Mammary microvascular endothelial cell (primary cell): Measurements from ENCODE around the gene PCYT2. TPM values are rescaled to one million over a fixed set of nuclear protein-coding genes. Genes with fewer than 3 reads are reported as not detected.

ENCODE experiments used
- total RNA-seq: library from RNA; depleted of rRNA; stranded (reverse); fragments of >200 nt; gene quantifications from 2 replicates; pipeline ENCODE4 v1.2.3, GENCODE V29; 2015

PCYT2 gene
- 51.8 and 57.0 TPM in 2 replicates for total RNA-seq

DNA sequence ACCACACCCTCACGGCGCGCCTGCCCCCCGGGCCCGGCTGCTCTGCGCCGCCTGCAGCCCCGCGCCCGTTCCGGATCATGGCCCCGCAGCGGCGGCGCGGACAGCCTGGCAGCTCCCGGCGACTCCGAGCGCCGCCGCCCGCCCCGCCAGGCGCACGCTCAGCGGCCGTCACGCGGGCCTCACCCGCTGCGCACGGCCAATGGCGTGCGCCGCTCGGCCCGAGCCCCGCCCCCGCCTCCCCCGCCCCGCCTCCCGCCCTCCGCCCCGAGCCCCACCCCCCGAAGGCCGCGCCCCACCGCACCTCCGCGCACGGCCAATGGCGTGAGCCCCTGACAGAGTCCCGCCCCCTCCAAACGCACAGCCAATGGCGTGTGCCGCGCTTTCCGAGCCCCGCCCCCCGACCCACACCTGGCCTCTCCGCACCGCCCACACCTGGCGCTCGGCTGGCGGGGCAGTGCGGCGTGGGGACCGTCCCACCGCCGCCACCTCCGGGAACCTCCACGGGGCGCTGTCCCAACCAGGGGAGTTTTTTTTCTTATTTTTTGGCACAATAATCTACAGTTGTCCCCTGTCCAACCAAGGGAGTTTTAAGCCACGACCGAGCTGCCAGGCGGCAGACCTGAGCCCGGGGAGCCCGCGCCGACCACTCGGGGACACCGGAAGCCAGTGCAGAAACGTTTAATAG lies at the start of gene PCYT2:
Gene PCYT2, minus strand, starts transcription at position 123 of the 685 bp plus-strand sequence. Its CDS starts 44 bp downstream, at position 79.

DNA sequence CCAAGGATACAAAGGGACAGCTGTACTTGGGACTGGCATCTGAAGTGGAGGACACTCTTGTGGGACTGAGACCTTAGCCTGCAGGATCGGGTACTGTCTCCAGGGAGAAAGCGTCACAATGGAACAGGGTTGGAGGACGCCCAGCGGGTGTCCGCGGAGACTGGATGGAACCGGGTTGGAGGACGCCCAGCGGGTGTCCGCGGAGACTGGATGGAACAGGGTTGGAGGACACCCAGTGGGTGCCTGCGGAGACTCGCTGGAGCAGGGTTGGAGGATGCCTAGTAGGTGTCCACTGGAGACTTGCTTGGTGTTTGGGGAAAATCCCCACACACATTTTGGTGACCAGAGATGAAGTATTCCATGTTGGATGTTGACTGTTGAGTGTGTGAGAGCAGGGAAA lies 36.0 kb upstream of the PCYT2 start, which contains the start of gene MYADML2:
Gene MYADML2, minus strand, starts transcription at position 45 of the 400 bp plus-strand sequence. CDS start 5,492 bp downstream, outside the sequence.

GRCh38 chr17:81927653-81928543 lies 16.7 kb upstream of the PCYT2 start, which contains the start of gene MAFG:
Gene MAFG (minus strand): TSS chr17:81927735. CDS start chr17:81923185, 4,550 bp downstream.

DNA sequence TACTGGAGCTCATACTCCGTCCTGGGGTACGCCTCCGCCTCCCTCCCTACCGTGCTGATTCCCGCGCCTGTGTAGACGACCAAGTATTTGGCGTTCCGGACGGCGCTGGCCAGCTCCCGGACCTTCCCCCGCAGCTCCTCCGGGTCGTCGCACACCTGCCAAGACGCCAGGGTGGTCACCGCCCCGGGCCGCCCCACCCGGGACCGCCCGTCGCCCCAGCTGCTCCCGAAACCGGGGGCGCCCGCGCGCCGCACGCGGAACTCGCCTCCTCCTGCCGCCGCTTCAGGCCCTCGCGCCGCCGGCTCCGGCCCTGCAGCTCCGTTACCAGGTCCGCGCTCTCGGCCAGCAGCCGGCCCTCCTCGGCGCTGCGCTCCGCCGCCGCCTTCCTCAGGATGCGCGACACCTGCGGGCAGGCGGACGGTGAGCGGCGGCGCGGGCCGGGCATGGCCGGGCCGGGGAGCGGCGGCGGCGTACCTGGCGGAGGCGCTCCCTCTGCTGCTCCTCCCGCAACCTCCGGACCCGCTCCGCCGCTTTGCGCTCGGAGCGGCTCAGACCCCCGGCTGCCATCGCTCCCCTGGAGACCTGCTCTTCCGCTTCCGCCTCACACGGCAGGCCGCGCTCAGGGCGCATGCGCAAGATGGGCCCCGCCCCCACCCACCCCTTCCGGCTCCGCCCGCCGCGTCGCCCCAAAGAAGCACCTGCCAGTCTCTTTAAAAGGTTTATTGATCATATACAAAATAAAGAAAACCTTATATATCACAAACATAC lies 6.5 kb upstream of the PCYT2 start, which contains the start of gene SIRT7:
Gene SIRT7, minus strand, starts transcription at position 612 of the 768 bp plus-strand sequence. Its CDS starts 45 bp downstream, at position 567.

DNA sequence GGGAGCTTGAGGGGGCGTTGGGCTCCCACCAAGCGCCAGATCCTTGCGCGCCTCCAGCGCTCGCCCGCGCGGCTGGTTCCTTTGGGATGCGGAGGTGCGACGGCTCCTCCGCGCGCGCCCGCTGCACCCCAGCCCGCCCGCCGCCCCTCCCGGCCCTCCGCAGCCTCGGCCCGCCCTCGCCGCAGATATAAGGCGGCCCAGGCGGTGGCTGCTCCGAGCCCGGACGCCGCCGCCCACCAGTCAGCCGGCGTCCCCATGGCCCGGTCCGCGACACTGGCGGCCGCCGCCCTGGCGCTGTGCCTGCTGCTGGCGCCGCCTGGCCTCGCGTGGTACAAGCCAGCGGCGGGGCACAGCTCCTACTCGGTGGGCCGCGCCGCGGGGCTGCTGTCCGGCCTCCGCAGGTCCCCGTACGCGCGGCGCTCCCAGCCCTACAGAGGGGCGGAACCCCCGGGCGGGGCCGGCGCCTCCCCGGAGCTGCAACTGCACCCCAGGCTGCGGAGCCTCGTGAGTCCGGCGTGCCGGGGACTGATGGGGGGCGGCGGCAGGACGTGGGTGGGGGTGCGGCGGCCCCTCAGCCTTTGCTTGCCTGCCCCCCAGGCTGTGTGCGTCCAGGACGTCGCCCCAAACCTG lies 9.1 kb downstream of the PCYT2 start, which contains the start of gene NPB:
Gene NPB, plus strand, starts transcription at position 216 of the 630 bp plus-strand sequence. Its CDS starts 40 bp downstream, at position 256.

DNA sequence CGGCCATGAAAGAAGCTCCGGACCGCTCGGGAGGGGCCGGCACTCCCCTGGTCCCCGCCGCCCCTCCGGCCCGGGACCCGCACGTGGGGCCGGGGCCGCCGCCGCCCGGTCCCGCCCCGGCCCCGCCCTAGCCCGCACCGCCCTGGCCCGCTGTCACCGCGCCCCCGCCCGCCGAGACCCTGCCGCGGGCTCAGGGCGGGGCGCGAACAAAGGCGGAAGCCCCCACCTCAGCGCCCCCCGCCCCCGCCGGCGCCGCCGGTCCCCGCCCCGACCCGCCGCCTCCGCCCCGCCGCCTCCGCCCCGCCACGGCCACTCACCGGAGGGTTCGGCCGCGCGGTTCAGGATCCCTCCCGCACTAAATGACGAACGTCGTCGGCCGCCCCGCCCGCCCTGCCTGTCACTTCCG lies 40.2 kb downstream of the PCYT2 start, which contains the start of gene ARHGDIA:
Gene ARHGDIA, minus strand, starts transcription at position 357 of the 406 bp plus-strand sequence. CDS start 1,407 bp downstream, outside the sequence.

GRCh38 chr17:81859906-81860755 lies 51.1 kb downstream of the PCYT2 start, which contains the start of gene P4HB:
Gene P4HB (minus strand): TSS chr17:81860535. CDS start chr17:81860471, 64 bp downstream.

Other genes with a start within 250 kb of the PCYT2 start
- gene OXLD1, start 244.8 kb downstream of the PCYT2 start, total RNA-seq = 26.7 and 37.2 TPM in 2 replicates
- 21.9 and 22.1 TPM in 2 replicates for gene CCDC137, start 244.7 kb downstream of the PCYT2 start, total RNA-seq
- gene ARL16, start 227.6 kb downstream of the PCYT2 start, total RNA-seq = 35.6 and 36.0 TPM in 2 replicates
- gene HGS, start 227.4 kb downstream of the PCYT2 start, total RNA-seq = 124 and 135 TPM in 2 replicates
- 145 and 156 TPM in 2 replicates for gene MRPL12, start 208.0 kb downstream of the PCYT2 start, total RNA-seq
- gene SLC25A10, start 199.1 kb downstream of the PCYT2 start, total RNA-seq = 27.1 and 32.0 TPM in 2 replicates
- gene GCGR, start 107.2 kb downstream of the PCYT2 start, total RNA-seq = not detected in 2 replicates
- 88.9 and 104 TPM in 2 replicates for gene MCRIP1, start 78.1 kb downstream of the PCYT2 start, total RNA-seq
- not detected in 2 replicates for gene PPP1R27, start 76.3 kb downstream of the PCYT2 start, total RNA-seq
- gene P4HB, start 50.9 kb downstream of the PCYT2 start, total RNA-seq = 1,689 and 1,862 TPM in 2 replicates
- gene ARHGDIA, start 40.1 kb downstream of the PCYT2 start, total RNA-seq = 405 and 442 TPM in 2 replicates
- gene ALYREF, start 19.8 kb downstream of the PCYT2 start, total RNA-seq = 270 and 274 TPM in 2 replicates
- 259 and 262 TPM in 2 replicates for gene ANAPC11, start 19.7 kb downstream of the PCYT2 start, total RNA-seq
- 0.54 and 1.3 TPM in 2 replicates for gene NPB, start 9.2 kb downstream of the PCYT2 start, total RNA-seq
- gene SIRT7, start 6.8 kb upstream of the PCYT2 start, total RNA-seq = 15.3 and 18.3 TPM in 2 replicates
- gene MAFG, start 16.3 kb upstream of the PCYT2 start, total RNA-seq = 22.3 and 23.3 TPM in 2 replicates
- 52.5 and 73.9 TPM in 2 replicates for gene PYCR1, start 25.9 kb upstream of the PCYT2 start, total RNA-seq
- not detected in 2 replicates for gene MYADML2, start 35.8 kb upstream of the PCYT2 start, total RNA-seq
- gene NOTUM, start 49.8 kb upstream of the PCYT2 start, total RNA-seq = not detected in 2 replicates
- gene ASPSCR1, start 66.2 kb upstream of the PCYT2 start, total RNA-seq = 20.9 and 21.3 TPM in 2 replicates
- 130 TPM in 2 replicates for gene CENPX, start 111.5 kb upstream of the PCYT2 start, total RNA-seq
- gene LRRC45, start 111.9 kb upstream of the PCYT2 start, total RNA-seq = 25.1 and 29.3 TPM in 2 replicates
- 15.5 and 16.5 TPM in 2 replicates for gene RAC3, start 120.3 kb upstream of the PCYT2 start, total RNA-seq
- 114 and 147 TPM in 2 replicates for gene DCXR, start 126.3 kb upstream of the PCYT2 start, total RNA-seq
- 28.5 and 30.8 TPM in 2 replicates for gene RFNG, start 140.4 kb upstream of the PCYT2 start, total RNA-seq
- gene GPS1, start 140.5 kb upstream of the PCYT2 start, total RNA-seq = 116 and 127 TPM in 2 replicates
- gene DUS1L, start 154.4 kb upstream of the PCYT2 start, total RNA-seq = 81.1 and 101 TPM in 2 replicates
- gene FASN, start 186.8 kb upstream of the PCYT2 start, total RNA-seq = 169 and 174 TPM in 2 replicates